GM21381 (cell line): ENCODE results near the gene GATA6.
"Not testable (repeated sequence)": the region's sequence is repeated elsewhere in the genome, so short reads cannot be mapped to it uniquely, and the experiment has no call there.

Experiments used
- ATAC-seq: cut with Tn5 transposase; IDR thresholded peaks from one replicate; pipeline ENCODE4 v1.9.1; 2021; ENCODE audit warnings: mild to moderate bottlenecking, moderate library complexity; ENCODE audit not compliant: unreplicated experiment

Gene GATA6

GRCh38 chr18:22203536-22204213 is 34.3 kb downstream of the GATA6 start:
- ATAC-seq = no peak

DNA sequence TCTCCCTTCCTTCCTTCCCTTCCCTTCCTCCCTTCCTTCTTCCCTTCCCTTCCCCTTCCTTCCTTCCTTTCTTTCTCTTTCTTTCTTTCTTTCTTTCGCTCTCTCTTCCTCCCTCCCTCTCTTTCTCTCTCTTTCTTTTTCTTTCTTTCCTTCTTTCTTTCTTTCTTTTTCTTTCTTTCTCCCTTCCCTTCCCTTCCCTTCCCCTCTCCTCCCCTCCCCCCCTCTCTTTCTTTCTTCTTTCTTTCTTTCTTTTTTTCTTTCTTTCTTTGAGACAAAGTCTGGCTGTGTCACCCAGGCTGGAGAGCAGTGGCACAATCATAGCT is 34.8 kb downstream of the GATA6 start:
- ATAC-seq = no peak

DNA sequence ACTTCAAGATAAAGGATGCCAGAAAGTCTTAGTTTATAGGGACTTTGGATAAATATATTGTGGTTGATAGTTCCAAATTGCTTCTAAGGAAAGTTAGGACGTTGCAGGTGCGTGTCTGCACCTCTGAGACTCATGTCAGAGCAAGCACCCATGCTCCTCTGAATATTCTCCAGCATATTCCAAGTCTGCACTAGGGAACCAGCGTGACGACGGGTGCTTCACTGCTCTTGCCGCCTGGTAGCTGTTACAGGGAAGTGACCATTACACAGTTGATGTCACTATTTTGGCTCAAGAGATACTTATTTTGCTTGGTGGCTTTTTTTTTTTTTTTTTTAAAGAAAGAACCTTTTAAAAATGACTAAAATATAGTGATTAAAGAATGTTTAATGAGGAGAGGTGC is 35.6 kb downstream of the GATA6 start:
- no peak for ATAC-seq

- no peak for ATAC-seq
These were observed 37.8 kb downstream of the GATA6 start for GRCh38 chr18:22207021-22207758.

- no peak for ATAC-seq
These were observed 40.9 kb downstream of the GATA6 start for GRCh38 chr18:22210311-22210754.

GRCh38 chr18:22211657-22212056 is 42.3 kb downstream of the GATA6 start:
- no peak for ATAC-seq

DNA sequence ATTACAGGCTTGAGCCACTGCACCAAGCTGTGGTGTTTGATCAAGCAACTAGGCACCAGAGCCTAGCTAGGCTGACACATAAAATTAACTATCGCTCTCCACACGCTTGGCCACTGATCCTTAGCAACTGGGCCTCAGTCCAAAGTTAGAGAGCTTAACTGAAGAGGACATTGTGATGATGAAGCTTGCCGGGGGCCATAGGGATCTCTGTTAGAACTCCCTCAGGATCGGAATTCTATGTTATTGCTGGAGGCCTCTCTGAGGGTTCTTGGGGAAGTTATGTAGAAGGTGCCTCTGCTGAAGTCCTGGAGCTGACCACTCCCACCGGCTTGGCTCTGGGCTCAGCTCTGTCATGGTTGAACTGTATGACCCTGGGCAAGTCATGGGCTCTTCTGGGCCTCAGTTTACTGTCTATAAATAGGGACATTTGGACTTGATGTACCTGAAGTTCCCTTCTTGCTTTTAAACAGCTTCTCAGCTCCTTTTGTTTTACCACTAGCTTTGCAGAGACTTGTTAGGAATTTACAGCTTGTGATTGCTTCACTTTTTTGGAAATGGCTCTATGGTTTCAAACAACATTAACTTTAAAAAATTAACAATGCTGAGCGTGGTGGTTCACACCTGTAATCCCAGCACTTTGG is 44.1 kb downstream of the GATA6 start:
- ATAC-seq = no peak

DNA sequence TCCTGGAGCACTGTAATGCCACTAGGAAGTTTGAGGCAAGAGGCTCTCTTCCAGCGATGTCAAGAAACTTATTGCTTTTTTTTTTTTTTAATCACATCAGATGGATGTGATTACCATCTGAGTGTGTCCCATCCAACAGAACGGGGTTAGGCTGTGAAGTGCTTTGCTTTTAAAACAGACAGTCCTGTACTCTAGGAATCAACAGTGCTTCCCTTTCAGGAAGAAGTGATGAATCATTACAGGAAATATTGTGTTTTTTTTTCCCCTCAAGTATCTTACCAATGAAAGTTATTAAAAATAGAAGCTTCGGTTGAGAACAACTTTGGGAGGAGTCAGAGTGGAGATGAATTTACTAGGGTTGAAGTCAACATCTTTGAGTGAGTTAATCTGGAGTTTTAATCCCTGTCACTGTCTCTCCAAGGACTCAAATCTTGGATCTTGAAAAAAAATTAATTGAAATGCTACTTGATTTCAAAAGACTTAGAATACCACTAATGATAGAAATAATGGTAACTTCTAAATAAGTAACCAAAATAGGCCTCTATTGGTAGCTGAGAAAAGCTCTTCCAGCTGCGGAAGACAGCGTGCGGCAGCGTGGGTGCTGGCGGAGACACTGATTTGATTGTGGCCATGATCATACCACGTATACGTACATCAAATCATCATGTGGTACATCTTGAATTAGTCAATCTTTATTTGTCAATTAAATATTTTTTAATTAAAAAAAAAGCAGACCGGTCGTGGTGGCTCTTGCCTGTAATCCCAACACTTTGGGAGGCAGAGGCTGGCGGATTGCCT is 45.5 kb downstream of the GATA6 start:
- ATAC-seq = no peak

- ATAC-seq = no peak
These were observed 49.4 kb downstream of the GATA6 start for GRCh38 chr18:22218835-22219234.

DNA sequence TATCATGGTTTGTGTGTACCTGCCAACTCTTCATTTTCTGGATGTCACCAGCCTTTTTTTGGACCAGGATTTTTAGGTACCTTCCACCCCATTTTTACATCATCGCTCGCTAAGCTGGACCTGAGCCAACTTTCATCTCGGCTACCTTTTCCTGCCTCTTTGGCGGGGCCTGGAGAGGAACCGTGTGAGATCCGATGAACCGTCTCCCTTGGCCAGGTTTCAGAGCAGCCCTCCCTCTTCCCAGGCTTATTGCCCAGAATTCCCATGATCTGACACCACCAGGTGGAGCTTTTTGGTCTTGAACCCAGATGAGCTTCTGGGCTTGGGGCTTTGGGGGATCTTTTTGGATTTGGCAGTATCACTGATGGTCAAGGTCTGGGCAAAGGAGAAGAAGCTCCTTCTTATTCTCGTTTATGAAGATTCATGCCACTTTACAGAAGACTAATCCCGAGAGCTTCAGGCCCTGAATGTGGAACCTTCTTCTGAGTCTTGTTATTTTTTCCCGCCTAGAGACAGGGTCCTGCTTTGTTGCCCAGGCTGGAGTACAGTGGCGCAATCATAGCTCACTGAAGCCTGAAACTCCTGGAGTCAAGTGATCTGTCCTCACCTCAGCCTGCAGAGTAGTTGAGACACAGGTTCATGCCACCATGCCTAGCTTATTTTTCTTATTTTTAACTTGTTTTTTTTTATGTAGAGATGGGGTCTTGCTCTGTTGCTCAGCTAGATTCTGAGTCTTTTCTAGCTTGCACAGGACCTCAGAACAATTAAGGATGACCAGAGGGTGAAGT is 50.4 kb downstream of the GATA6 start:
- no peak for ATAC-seq

DNA sequence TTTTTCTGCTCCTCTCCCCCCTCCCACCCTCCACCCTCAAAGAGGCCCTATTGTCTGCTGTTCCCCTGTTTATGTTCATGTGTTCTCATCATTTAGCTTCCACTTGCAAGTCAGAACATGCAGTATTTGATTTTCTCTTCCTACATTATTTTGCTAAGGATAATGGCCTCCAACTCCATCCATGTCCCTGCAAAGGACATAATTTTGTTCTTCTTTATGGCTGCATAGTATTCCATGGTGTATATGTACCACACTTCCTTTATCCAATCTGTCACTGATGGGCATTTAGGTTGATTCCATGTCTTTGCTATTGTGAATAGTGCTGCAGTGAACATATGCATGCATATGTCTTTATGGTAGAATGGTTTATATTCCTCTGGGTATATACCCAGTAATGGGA is 51.2 kb downstream of the GATA6 start:
- not testable (repeated sequence) for ATAC-seq

- no peak for ATAC-seq
These were observed 52.0 kb downstream of the GATA6 start for GRCh38 chr18:22221350-22221749.

GRCh38 chr18:22223254-22223964 is 54.0 kb downstream of the GATA6 start:
- ATAC-seq = no peak

GRCh38 chr18:22223965-22224322 is 54.6 kb downstream of the GATA6 start:
- no peak for ATAC-seq

GRCh38 chr18:22224339-22224738 is 55.0 kb downstream of the GATA6 start:
- ATAC-seq = no peak

DNA sequence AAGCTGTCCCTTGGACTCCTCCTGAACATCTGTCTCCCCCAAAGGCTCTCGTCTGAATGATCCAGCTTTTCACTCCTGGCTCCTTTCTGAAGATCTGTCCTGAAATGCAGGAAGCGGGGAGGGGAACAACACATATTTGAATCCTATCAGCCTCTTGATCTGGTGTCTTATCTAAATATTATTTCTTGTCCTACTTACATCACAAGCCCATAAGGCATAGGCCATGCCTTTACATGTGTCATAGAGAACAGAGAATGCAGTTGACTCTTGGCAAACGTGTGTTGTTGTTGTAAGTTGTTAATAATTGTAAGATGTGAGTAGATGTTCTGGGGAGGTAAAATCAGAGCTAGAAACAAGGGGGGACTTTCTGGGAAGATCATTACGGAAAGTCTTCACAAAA is 57.4 kb downstream of the GATA6 start:
- ATAC-seq = no peak

DNA sequence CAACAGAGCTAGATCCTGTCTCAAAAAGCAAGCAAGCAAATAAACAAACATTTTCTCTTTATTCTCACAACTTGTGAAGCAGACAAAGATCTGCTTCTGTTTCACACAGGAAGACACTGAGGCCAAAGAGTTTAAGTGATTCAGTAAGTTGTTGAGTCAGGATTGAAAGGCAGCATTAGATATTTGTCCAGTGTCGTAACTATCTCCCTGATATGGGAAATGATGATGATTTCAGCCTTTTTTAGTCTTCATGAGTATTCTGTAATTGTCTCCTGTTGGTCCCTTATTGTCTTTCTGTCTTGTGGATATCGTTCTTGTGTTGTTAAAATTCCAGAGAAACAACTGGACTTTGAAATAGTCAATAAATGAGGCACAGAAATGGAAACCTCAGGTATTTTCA is 59.6 kb downstream of the GATA6 start:
- no peak for ATAC-seq

DNA sequence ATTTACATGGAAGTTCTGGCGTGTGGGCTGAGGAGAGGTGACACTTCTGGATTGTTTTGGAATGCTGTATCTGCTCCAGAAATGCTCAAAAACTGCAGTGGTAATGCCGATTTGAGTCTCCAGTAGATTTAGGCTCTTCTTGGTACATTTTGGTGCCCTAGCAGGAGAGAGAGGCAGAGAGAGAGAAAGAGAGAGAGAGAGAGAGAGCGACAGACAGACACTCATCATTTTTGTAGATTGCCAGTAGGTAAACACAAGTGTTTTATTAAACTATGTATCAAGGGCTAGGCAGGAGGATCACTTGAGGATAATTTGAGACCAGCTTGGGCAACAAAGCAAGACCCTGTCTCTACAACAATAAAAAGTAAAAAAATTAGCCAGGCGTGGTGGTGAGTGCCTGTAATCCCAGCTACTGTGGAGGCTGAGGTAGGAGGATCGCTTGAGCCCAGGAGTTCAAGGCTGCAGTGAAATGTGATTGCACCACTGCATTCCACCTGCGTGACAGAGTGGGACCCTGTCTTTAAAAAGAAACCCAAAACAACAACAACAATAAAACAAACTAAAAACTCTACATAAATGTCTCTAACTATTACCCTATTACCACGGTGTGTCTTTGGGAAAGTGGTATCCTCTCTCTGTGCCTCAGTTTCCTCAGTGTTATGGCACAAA is 60.2 kb downstream of the GATA6 start:
- ATAC-seq = no peak

DNA sequence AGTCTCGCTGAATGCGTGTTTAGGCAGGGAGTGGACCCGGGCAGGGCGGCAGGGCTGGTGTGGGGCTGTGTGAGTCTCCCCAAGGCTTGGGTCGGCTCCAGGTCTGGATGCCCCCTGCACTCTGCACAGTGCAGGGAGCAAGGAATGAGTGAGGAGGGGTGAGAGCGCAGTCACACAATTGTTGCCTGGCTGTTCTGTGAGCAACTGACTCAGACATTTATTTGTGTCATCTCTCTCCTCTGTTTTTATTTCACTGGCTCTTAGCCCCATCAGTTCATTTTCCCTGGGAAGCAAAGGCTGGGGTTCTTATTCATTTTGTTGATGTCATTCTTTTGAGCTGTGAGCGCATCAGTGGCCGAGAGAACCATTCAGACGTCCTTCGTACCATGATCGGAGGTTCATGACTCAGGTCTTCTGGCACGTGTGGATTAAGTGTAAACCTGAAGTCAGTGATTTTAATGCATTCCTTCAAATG is 61.1 kb downstream of the GATA6 start:
- no peak for ATAC-seq
